AG10803 (cell line): ENCODE results near the gene OTUD3.

Source experiments
- DNase-seq: peaks from one replicate; pipeline ENCODE4 v3.0.0; 2010; ENCODE audit warnings: low read depth
- H3K4me3 ChIP-seq: 2 replicates; pipeline ENCODE4 v1.5.1; 2011; ENCODE audit warnings: mild to moderate bottlenecking, low read length, control low read depth
- TF ChIP-seq, protein P1 (sequence below): conservative IDR thresholded peaks from 2 replicates; pipeline ENCODE4 v1.5.1; 2011; ENCODE audit warnings: mild to moderate bottlenecking, low read length, control low read depth, inconsistent platforms

Gene OTUD3

DNA sequence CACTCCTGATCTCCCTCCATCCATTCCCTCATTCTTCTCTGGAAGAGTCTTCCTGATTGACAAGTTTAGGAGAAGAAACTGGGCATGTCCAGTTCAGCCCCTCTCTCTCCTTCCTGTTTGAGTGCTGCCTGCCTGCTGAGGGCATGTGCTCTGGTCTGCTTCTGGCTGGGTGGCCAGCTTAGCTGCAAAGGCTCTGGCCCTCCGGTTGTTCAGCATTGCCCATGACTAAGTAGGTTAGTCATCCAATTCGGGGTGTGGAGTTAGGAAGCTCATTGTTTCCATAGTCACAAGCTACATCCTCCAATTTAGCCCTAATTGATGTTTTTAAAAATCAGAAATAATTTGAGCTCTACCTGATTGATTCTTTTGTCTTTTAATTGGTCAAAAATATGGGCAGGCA lies 66.8 kb downstream of the OTUD3 start:
- TF ChIP-seq, protein P1, sequence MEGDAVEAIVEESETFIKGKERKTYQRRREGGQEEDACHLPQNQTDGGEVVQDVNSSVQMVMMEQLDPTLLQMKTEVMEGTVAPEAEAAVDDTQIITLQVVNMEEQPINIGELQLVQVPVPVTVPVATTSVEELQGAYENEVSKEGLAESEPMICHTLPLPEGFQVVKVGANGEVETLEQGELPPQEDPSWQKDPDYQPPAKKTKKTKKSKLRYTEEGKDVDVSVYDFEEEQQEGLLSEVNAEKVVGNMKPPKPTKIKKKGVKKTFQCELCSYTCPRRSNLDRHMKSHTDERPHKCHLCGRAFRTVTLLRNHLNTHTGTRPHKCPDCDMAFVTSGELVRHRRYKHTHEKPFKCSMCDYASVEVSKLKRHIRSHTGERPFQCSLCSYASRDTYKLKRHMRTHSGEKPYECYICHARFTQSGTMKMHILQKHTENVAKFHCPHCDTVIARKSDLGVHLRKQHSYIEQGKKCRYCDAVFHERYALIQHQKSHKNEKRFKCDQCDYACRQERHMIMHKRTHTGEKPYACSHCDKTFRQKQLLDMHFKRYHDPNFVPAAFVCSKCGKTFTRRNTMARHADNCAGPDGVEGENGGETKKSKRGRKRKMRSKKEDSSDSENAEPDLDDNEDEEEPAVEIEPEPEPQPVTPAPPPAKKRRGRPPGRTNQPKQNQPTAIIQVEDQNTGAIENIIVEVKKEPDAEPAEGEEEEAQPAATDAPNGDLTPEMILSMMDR, result no peak
- no peak overlapping the region for H3K4me3 ChIP-seq
- peak; percentile 69 for DNase-seq

DNA sequence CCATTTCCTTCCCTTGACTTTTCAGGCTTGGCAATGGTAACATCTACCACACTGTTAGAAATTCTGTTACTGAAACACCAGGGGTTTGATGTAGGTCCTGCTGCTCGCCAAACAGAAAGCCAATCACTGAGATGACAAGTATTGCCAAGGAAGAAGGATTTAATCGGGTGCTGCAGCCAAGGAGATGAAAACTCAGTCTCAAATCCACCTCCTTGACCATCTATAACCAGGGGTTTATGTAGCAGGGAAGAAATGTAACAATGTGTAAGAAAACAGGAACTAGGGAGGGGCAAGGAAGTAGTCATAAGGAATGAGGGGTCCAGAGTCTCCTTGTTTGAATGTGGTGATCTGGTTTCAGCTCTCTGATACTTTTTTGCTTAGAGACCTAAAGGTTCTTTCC lies 71.9 kb downstream of the OTUD3 start:
- TF ChIP-seq, protein P1, result no peak
- no peak for DNase-seq
- H3K4me3 ChIP-seq, result no peak overlapping the region

DNA sequence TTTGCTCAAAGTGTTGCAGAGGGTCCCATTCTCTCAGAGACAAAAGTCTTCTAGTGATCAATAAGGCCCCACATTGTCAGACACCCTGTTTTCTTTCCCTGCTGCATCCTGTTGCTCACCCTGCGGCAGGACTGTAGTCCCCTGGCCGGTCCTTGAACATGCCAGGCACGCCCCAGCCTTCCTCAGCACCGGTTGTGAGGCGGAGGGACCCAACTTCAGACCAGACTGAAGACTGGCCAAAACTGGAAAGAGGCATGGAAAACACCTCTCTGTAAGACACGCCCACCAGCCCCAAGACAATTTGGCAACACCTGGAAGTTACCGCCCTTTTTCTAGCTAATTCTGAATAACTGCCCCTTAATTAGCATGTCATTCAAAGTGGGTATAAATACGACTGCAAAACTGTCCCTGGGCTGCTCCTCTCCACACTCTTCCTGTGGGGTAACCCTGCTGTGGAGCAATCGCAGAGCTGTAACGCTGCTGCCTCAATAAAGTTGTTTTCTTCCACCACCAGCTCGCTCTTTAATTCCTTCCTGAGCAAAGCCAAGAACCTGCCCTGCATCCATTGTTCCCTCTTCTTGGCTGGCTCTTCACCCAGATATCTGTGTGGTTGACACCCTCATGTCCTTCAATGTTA lies 73.5 kb downstream of the OTUD3 start:
- no peak overlapping the region for H3K4me3 ChIP-seq
- TF ChIP-seq, protein P1, result no peak
- no peak for DNase-seq

DNA sequence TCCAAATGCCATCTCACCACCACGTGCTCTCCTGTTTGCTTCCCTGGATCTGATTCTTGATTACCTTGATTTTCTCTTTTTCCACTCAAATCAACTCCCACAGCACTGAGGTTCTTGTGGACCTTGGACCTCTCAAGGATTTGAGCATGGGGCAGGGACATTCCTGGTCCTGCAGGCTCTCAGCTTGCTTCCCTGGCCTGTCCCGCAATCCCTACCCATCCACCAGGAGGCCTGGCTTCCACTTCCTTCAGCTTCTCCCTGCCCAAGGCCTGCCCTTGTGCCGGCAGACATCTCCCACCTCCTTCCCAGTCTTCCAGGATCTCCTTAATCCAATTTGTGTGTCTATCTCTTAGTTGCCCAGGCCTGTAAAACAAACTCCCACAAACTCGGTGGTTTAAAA lies 75.6 kb downstream of the OTUD3 start:
- H3K4me3 ChIP-seq, result no peak overlapping the region
- TF ChIP-seq, protein P1, result no peak; the same call in 1 of the 2 replicates
- no peak for DNase-seq

DNA sequence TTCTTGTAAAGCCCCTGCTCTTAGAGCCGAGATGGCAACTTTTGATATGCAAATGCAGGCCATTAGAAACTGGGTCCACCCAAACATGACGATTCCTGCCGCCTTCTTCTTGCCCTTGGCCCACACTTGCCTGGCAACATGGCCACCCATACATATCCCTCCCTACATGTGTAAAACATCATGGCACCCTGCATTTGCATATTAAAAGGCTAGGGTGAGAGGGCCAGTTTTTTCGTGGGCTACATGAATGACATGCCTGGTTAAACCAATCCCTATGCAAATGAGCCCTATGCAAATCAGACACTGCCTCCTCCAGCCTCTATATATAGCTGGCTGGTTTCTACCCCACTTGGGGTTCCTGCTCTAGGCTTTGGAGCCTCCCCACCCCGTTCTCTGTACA lies 78.4 kb downstream of the OTUD3 start:
- DNase-seq, result no peak

More for the DNA sequence above, 78.4 kb downstream of the OTUD3 start:
- no peak overlapping the region for H3K4me3 ChIP-seq
- TF ChIP-seq, protein P1, result no peak
